ENCODE data around the gene NOP56.
"Not testable (repeated sequence)": the region's sequence is repeated elsewhere in the genome, so short reads cannot be mapped to it uniquely, and the experiment has no call there.

Gene NOP56

GRCh38 chr20:2652724-2653555 is 508 bp downstream of the NOP56 start:
- DNase-seq: no peak

GRCh38 chr20:2653556-2654383 is 1.3 kb downstream of the NOP56 start:
- no peak for DNase-seq

GRCh38 chr20:2654384-2654822 is 2.0 kb downstream of the NOP56 start:
- no peak for DNase-seq

- no peak for DNase-seq
These were observed 2.4 kb downstream of the NOP56 start for GRCh38 chr20:2654831-2655230.

DNA sequence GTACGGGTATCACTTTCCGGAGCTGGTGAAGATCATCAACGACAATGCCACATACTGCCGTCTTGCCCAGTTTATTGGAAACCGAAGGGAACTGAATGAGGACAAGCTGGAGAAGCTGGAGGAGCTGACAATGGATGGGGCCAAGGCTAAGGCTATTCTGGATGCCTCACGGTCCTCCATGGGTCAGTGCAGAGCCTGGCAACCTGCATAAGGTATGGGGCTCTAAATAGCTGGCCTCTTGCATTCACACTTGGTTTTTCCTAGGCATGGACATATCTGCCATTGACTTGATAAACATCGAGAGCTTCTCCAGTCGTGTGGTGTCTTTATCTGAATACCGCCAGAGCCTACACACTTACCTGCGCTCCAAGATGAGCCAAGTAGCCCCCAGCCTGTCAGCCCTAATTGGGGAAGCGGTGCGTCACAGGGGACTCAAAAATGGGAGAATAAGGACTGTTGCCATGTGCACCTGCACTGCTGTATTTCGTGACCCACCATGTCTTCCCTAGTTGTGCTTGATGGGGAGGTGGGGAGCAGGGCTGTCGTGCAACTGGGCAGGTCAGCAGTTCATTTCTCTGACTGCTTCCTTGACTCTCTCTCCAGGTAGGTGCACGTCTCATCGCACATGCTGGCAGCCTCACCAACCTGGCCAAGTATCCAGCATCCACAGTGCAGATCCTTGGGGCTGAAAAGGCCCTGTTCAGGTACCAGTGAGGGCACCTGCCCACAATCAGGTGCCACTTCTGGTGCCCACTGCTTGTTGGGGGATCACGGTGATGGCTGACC is 3.1 kb downstream of the NOP56 start:
- DNase-seq: no peak

DNA sequence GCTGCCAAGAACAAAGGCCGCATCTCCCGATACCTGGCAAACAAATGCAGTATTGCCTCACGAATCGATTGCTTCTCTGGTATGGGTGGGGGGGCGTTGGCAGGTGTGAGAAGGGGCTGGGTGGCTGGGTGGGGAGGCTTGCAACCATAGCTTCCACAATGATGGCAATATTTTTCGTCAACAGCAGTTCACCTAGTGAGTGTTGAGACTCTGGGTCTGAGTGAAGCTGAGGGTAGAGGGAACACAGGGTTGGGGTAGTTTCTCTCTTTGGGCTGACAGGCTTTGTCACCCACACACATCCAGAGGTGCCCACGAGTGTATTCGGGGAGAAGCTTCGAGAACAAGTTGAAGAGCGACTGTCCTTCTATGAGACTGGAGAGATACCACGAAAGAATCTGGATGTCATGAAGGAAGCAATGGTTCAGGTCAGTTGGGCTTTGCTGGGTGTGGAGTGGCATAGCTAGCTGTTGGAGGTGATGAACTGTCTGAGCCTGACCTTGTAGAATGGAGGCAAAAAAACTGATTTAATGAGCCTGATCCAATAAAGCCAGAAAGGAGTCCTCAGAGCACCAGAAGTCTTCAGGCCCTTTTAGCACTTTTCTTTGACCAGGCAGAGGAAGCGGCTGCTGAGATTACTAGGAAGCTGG is 4.2 kb downstream of the NOP56 start:
- no peak for DNase-seq

GRCh38 chr20:2657241-2657640 is 4.8 kb downstream of the NOP56 start:
- no peak for DNase-seq

- no peak for DNase-seq
These were observed 5.2 kb downstream of the NOP56 start for GRCh38 chr20:2657674-2658073.

DNA sequence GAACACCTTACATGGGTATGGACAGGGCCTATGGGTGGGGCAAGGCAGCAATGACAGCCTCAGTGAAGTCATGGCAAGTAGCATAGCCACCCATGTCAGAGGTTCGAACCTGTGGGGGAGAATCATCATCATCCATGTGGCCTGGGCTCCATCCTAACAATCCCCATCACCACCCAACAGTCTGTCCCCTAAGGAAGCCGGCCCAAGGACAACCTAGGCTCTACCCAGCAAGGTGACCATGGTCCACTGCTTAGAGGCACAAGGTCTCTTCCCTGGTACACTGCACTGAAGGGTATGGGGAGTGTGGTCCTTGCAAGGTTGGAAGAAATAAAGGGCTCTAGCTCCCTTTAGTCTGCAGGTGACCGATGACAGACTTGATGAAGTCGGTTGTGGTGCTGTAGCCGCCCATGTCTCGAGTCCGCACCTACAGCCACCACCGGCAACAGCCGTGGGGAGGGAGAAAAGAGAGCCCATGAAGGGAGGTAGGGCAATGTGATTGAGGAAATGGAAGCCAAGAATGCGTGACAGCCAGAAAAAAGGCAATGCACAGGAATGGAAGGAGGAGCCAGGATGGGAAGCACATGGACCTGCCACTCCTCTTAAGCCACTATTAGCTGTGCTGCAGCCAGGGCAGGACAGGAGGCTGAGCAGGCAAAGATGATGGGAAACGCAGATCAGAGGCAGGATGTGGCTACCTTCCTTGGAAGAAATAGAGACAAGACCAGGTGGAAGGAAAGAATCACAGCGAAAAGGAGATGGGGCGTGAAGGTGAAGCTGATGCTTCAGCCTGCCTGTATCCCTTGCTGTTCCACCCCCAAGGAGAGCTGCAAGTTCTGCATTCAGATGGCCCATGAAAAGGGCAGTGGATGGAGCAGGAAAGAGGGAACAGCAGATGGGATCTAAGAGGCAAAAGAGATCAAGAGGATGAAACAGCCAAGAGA is 6.3 kb downstream of the NOP56 start:
- DNase-seq: no peak

GRCh38 chr20:2659547-2659946 is 7.1 kb downstream of the NOP56 start:
- DNase-seq: no peak

GRCh38 chr20:2663364-2663886 is 11.0 kb downstream of the NOP56 start:
- DNase-seq: no peak

DNA sequence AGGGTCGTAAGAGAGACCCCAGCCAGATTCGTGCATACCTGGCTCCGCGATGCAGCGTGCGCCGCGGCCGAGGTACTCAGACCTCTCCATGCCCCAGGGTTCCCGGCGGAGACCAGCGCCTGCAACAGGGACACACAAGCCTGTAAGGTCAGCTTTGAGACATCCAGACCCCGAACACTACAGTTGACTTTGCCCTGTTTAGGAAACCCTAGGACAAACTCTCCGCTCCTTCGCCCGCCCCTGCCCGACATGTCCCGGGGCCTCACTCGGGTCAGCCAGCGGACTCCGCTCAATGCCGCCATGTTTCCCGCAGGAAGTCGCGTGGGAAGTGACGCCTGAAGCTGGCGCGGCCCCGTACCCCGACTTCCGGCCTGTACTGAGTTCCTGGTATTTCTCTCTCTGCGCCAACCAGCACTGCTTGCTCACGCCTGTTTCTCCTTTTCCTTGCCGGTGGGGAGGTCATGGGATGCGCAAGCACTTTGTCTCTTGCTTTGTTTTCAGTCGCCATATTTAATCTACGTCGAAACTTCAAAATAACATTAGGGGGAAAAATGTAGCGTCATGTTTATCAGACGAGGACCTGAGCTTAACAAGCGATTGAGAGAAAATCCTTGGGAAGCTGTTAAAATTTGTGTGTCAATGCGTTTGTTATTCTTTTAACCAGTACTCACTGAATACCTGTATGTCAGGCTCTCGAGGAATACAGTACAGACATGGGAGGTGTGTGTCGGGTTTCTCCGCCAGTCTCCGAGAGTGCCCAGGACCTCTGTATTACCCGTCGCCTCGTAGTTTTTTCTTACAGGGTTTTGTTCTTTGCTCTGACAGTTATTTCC is 11.7 kb downstream of the NOP56 start, which contains the start of gene IDH3B:
Gene IDH3B, minus strand, starts transcription at position 330 of the 833 bp plus-strand sequence. Its CDS starts 28 bp downstream, at position 302.
- peak; percentile 87 to 91 for DNase-seq

- no peak for DNase-seq
These were observed 19.5 kb downstream of the NOP56 start for GRCh38 chr20:2671977-2672376.

- DNase-seq: no peak
These were observed 20.0 kb downstream of the NOP56 start for GRCh38 chr20:2672446-2672845.

DNA sequence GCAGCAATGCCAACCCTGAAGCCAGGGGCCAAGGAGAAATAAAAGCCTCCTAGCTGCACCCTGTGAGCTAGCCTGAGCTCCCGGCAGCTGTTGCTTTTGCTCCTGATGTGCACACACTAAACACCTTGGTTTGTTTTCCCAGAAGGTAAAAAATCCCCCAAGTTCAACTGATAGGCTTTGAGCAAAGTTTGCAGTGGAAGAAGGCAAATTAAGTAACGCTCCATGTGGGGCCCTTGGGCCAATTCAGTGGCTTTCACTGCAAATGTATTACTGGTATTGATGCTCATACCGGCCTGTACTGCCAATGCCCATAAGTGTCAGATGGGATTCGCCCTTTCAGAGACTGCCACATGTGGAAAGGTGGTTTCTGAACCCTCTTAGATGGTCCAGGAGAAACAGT is 21.0 kb downstream of the NOP56 start:
- no peak for DNase-seq

- no peak for DNase-seq
These were observed 27.6 kb downstream of the NOP56 start for GRCh38 chr20:2680046-2680445.

GRCh38 chr20:2682040-2682439 is 29.6 kb downstream of the NOP56 start:
- not testable (repeated sequence) for DNase-seq

- not testable (repeated sequence) for DNase-seq
These were observed 32.4 kb downstream of the NOP56 start for GRCh38 chr20:2684817-2685216.

- no peak for DNase-seq
These were observed 35.1 kb downstream of the NOP56 start for GRCh38 chr20:2687514-2687913.

- peak; percentile 71 to 83 for DNase-seq
These were observed 35.7 kb downstream of the NOP56 start for GRCh38 chr20:2688041-2688591.

All from stimulated activated CD4-positive, alpha-beta T cell treated with anti-CD3 and anti-CD28 coated beads, Interleukin-2, amount 100 ng/mL, for 48 hours (primary cell).